ENCODE measurements around the gene DACH2.

The DACH2 gene

GRCh38 chrX:86829786-86830185 is 681.5 kb downstream of the DACH2 start:
- no peak for DNase-seq

- no peak for DNase-seq
Observed at GRCh38 chrX:86830685-86831084, 682.4 kb downstream of the DACH2 start.

- no peak for DNase-seq
Observed at GRCh38 chrX:86845101-86845500, 696.9 kb downstream of the DACH2 start.

Data from CD4-positive, alpha-beta T cell treated with Interferon alpha-2 for 1 hour (primary cell).